Lung (tissue), 12 donors: ENCODE measurements around the gene MTSS2. TPM values are rescaled to one million over a fixed set of nuclear protein-coding genes. Genes with fewer than 3 reads are reported as not detected.

Experiments used
- ATAC-seq: fragments of 200-7000 bp; cut with Tn5 transposase; one replicate; pipeline ENCODE4 v1.9.1; 2020; ENCODE audit warnings: moderate number of reproducible peaks; ENCODE audit not compliant: insufficient read depth, low FRiP score
- DNase-seq, 3 donors: peaks; one replicate each; pipeline ENCODE4 v3.0.0-alpha.2; 2013 to 2017
- H3K27ac ChIP-seq, 2 donors: one replicate each; pipeline ENCODE4 v1.5.1; 2013; ENCODE audit warnings: mild to moderate bottlenecking in 2 of 2, moderate library complexity in 2 of 2, control low read depth in 1 of 2, inconsistent platforms in 1 of 2, low read depth in 1 of 2, low read length in 1 of 2
- H3K27me3 ChIP-seq, 3 donors: one replicate each; pipeline ENCODE4 v1.5.1; 2013; ENCODE audit warnings: low read length in 2 of 3; ENCODE audit not compliant: control insufficient read depth in 3 of 3, insufficient read depth in 3 of 3
- H3K36me3 ChIP-seq, 4 donors: one replicate each; pipeline ENCODE4 v1.5.1; 2013; ENCODE audit warnings: low read length in 4 of 4, mild to moderate bottlenecking in 1 of 4, moderate library complexity in 1 of 4; ENCODE audit not compliant: control insufficient read depth in 4 of 4, insufficient read depth in 4 of 4
- H3K4me1 ChIP-seq, 5 donors: one replicate each; pipeline ENCODE4 v1.5.1; 2013; ENCODE audit warnings: low read length in 5 of 5, mild to moderate bottlenecking in 2 of 5, moderate library complexity in 1 of 5; ENCODE audit not compliant: control insufficient read depth in 5 of 5, insufficient read depth in 5 of 5
- H3K4me3 ChIP-seq: one replicate; pipeline ENCODE4 v1.5.1; 2013; ENCODE audit warnings: mild to moderate bottlenecking, control low read depth, moderate library complexity
- H3K9ac ChIP-seq, 2 donors: one replicate each; pipeline ENCODE4 v1.5.1; 2013; ENCODE audit warnings: low read length in 2 of 2, control low read depth in 1 of 2; ENCODE audit not compliant: insufficient read depth in 1 of 2
- H3K9me3 ChIP-seq, 4 donors: one replicate each; pipeline ENCODE4 v1.5.1; 2013; ENCODE audit warnings: low read length in 3 of 4, mild to moderate bottlenecking in 1 of 4, moderate library complexity in 1 of 4; ENCODE audit not compliant: control insufficient read depth in 4 of 4, insufficient read depth in 3 of 4
- WGBS, 2 donors: extraction: QIAGEN DNeasy Blood & Tissue Kit; methylation state at CpG; one replicate each; pipeline ENCODE4 v1.1.7; 2013; 5-methylcytosine and 5-hydroxymethylcytosine counted together
- polyA plus RNA-seq, 2 donors: library from polyadenylated mRNA; stranded (reverse); fragments of 200-250 nt; gene quantifications; one replicate each; pipeline ENCODE4 v1.2.1, GENCODE V29; 2013
- total RNA-seq, 2 donors: library from RNA; depleted of rRNA in 1 of 2; stranded (reverse); fragments of >200 nt in 1 of 2; gene quantifications; one replicate each; pipeline ENCODE4 v1.2.1, GENCODE V29; 2014 to 2021
- TF ChIP-seq, protein P1 (sequence below): IDR thresholded peaks from 2 replicates; pipeline ENCODE4 v1.5.1; 2012; ENCODE audit warnings: mild to moderate bottlenecking; ENCODE audit errors: control extremely low read depth, extremely low read depth
- donor health status: control.
- donor health status: control.
- donor health status: Bipolar disorder and iron deficiency.
- donor health status: healthy.
- donor health status: DM: yes; HTN: yes; CAD: no.

The MTSS2 gene
- total and polyA plus RNA-seq, 4 donors = 40.6 to 91.3 (median 73.3) TPM

DNA sequence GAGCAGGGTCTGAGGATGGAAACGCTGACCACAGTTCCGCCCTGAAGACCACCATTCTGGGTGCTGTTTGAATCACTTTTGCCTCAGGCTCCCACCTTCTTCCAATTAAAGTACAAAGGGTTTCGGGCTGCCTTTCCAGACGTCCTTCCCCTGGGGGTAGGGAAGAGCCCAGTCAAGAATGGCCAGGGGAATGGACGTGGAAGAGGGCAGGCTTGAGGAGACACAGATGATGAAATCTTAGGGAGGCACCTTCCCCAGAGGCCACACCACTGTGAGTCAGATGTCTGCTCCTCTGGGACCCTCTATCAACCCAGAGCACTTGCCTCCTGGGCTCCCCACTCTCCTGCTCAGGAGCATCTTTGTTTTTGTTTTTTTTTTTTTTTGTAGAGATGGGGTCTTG is 27.5 kb upstream of the MTSS2 start:
- Histone ChIP-seq H3K9me3 (no peaks in the 10 kb centered on the region), H3K4me3 (no peak overlapping the region), H3K27me3 (no peaks in the 10 kb centered on the region), H3K36me3 (peaks cover 0 to 2% (median 0%) of the 10 kb centered on the region in 4 donors), H3K4me1 (peaks cover 0 to 83% (median 54%) of the 10 kb centered on the region in 5 donors), H3K27ac (no peak overlapping the region), H3K9ac (peak overlapping the region in 1 of 2 donors; percentile 61)
- no peak for ATAC-seq
- TF ChIP-seq, protein P1, sequence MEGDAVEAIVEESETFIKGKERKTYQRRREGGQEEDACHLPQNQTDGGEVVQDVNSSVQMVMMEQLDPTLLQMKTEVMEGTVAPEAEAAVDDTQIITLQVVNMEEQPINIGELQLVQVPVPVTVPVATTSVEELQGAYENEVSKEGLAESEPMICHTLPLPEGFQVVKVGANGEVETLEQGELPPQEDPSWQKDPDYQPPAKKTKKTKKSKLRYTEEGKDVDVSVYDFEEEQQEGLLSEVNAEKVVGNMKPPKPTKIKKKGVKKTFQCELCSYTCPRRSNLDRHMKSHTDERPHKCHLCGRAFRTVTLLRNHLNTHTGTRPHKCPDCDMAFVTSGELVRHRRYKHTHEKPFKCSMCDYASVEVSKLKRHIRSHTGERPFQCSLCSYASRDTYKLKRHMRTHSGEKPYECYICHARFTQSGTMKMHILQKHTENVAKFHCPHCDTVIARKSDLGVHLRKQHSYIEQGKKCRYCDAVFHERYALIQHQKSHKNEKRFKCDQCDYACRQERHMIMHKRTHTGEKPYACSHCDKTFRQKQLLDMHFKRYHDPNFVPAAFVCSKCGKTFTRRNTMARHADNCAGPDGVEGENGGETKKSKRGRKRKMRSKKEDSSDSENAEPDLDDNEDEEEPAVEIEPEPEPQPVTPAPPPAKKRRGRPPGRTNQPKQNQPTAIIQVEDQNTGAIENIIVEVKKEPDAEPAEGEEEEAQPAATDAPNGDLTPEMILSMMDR = no peak
- 72 to 82% methylated on average over 5 of the region's 5 CpGs for WGBS, 2 donors
- no peak for DNase-seq

DNA sequence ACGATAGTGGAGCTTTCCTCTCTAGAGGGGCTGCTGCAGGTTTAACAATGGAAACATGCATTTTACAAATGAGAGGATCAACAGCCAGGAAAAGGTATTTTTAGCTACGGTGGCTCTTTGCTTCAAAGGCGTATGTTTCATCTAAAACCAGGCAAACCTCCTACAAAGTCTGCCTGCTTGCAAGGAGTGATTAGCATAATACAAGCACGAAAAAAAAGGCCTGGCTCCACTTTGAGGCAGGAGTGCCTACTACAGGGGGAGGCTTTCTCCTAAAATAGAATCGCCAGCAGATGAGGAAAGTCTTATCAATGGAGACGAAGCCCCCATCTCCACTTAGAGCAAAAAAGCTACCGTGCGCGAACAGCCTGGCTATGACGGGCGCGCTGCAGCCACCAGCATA is 27.1 kb upstream of the MTSS2 start:
- no peak overlapping the region for H3K4me3 ChIP-seq
- ATAC-seq (no peak), DNase-seq (no peak)
- peaks cover 0 to 81% (median 54%) of the 10 kb centered on the region in 5 donors for H3K4me1 ChIP-seq
- WGBS, 2 donors = 92 to 94% methylated on average over 12 of the region's 12 CpGs
- TF ChIP-seq, protein P1 = no peak
- H3K27me3 ChIP-seq = no peaks in the 10 kb centered on the region
- peaks cover 0 to 2% (median 0%) of the 10 kb centered on the region in 4 donors for H3K36me3 ChIP-seq
- H3K27ac ChIP-seq = no peak overlapping the region
- no peaks in the 10 kb centered on the region for H3K9me3 ChIP-seq
- H3K9ac ChIP-seq = no peak overlapping the region

DNA sequence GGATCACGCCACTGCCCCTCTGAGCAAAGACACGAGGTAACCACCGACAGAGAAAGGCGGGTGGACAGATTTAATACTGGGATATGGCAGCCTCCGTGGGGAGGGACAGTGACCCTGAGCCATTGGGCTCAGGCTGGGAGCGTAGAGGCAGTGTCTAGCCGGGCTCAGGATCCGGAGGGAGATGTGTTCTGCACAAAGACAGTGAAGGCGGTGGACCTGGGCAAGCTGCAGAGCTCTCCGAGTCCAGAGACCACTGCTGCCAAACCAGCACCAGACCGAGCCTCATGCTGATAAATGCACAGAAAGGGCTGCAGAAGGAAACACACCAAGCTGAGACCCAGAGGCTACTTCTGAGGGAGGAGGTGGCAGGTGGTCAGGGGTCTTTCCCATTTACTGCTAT is 26.5 kb upstream of the MTSS2 start:
- no peak overlapping the region for H3K27ac ChIP-seq
- H3K27me3 ChIP-seq = no peaks in the 10 kb centered on the region
- no peaks in the 10 kb centered on the region for H3K9me3 ChIP-seq
- H3K36me3 ChIP-seq = peaks cover 0 to 2% (median 0%) of the 10 kb centered on the region in 4 donors
- TF ChIP-seq, protein P1 = no peak
- no peak overlapping the region for H3K4me3 ChIP-seq
- ATAC-seq = no peak
- DNase-seq = no peak
- 91 to 94% methylated on average over 11 of the region's 11 CpGs for WGBS, 2 donors
- H3K4me1 ChIP-seq = peaks cover 0 to 80% (median 54%) of the 10 kb centered on the region in 5 donors
- H3K9ac ChIP-seq = no peak overlapping the region
